Keratinocyte (primary cell): ENCODE measurements around the gene PLCG2. TPM values are rescaled to one million over a fixed set of nuclear protein-coding genes. Genes with fewer than 3 reads are reported as not detected.
A peak's percentile ranks its signal among the peaks of the same experiment; 100 is the strongest.

ENCODE experiments used
- DNase-seq: peaks from one replicate; pipeline ENCODE4 v3.0.0-alpha.2; 2011; ENCODE audit warnings: low read depth, missing footprints, low spot score
- FAIRE-seq: peaks from 2 replicates; lab custom pipeline; 2011; peaks lifted over from hg19 to GRCh38; lab: Jason Lieb, UNC
- H2AFZ ChIP-seq: 2 replicates; pipeline ENCODE4 v1.6.0; 2012; ENCODE audit warnings: low read length, control low read depth, inconsistent platforms; ENCODE audit not compliant: control insufficient read depth
- H3K27ac ChIP-seq: 2 replicates; pipeline ENCODE4 v1.5.1; 2011; ENCODE audit warnings: low read length; ENCODE audit not compliant: control insufficient read depth, insufficient read depth
- H3K27me3 ChIP-seq: 3 replicates; pipeline ENCODE4 v1.6.0; 2011; ENCODE audit warnings: low read length; ENCODE audit not compliant: control insufficient read depth, insufficient read depth; ENCODE audit errors: extremely low read depth
- H3K36me3 ChIP-seq, 2 experiments: 2 replicates in 1 of 2; 3 replicates in 1 of 2; pipeline ENCODE4 v1.5.1; 2011; ENCODE audit warnings: low read length in 2 of 2, mild to moderate bottlenecking in 1 of 2; ENCODE audit not compliant: control insufficient read depth in 2 of 2, insufficient read depth in 2 of 2; ENCODE audit errors: extremely low read depth in 1 of 2
- H3K4me1 ChIP-seq: 3 replicates; pipeline ENCODE4 v1.5.1; 2011; ENCODE audit warnings: low read length; ENCODE audit not compliant: control insufficient read depth, insufficient read depth; ENCODE audit errors: extremely low read depth
- H3K4me2 ChIP-seq: 3 replicates; pipeline ENCODE4 v1.6.0; 2011; ENCODE audit warnings: low read depth, low read length; ENCODE audit not compliant: control insufficient read depth, insufficient read depth; ENCODE audit errors: extremely low read depth
- H3K4me3 ChIP-seq, 3 experiments: fragments of 200-600 bp in 1 of 3; sonication (generic) in 1 of 3; 2 replicates in 2 of 3; 3 replicates in 1 of 3; pipeline ENCODE4 v1.5.1; 2011 to 2016; ENCODE audit warnings: low read length in 3 of 3, mild to moderate bottlenecking in 3 of 3, control low read depth in 2 of 3, inconsistent platforms in 1 of 3, low read depth in 1 of 3, mixed read lengths in 1 of 3, mixed run types in 1 of 3, moderate library complexity in 1 of 3; ENCODE audit not compliant: control insufficient read depth in 2 of 3, insufficient read depth in 2 of 3; ENCODE audit errors: extremely low read depth in 1 of 3
- H3K79me2 ChIP-seq: 2 replicates; pipeline ENCODE4 v1.6.0; 2012; ENCODE audit warnings: low read length; ENCODE audit not compliant: control insufficient read depth, insufficient read depth
- H3K9ac ChIP-seq: 3 replicates; pipeline ENCODE4 v1.6.0; 2011; ENCODE audit warnings: low read length; ENCODE audit not compliant: control insufficient read depth, insufficient read depth; ENCODE audit errors: extremely low read depth
- H3K9me1 ChIP-seq: 3 replicates; pipeline ENCODE4 v1.6.0; 2011; ENCODE audit warnings: low read length; ENCODE audit not compliant: control insufficient read depth, insufficient read depth; ENCODE audit errors: extremely low read depth
- H3K9me3 ChIP-seq: 2 replicates; pipeline ENCODE4 v1.5.1; 2012; ENCODE audit warnings: low read depth, low read length; ENCODE audit not compliant: control insufficient read depth
- H4K20me1 ChIP-seq: 3 replicates; pipeline ENCODE4 v1.6.0; 2011; ENCODE audit warnings: low read length; ENCODE audit not compliant: control insufficient read depth, insufficient read depth; ENCODE audit errors: extremely low read depth
- CTCF ChIP-seq, 3 experiments: IDR thresholded peaks in 1 of 3; conservative IDR thresholded peaks in 1 of 3; optimal IDR thresholded peaks in 1 of 3; 2 replicates in 2 of 3; 3 replicates in 1 of 3; pipeline versions ENCODE3 to v1.5.1; 2011; ENCODE audit warnings: low read length in 3 of 3, mild to moderate bottlenecking in 3 of 3, moderate library complexity in 2 of 3, control low read depth in 1 of 3, inconsistent platforms in 1 of 3; ENCODE audit not compliant: insufficient read depth in 2 of 3; ENCODE audit errors: extremely low read depth in 1 of 3
- EZH2 ChIP-seq: IDR thresholded peaks from one replicate; pipeline ENCODE4 v1.6.1; 2012; ENCODE audit warnings: inconsistent platforms, mild to moderate bottlenecking, low read length, moderate library complexity
- dilution Hi-C: fragments of 300-500 bp; cut with MboI; formaldehyde crosslinking; loops from one replicate; pipeline ENCODE4 v1.7.0; 2020; ENCODE audit warnings: low sequenced_read_pairs; ENCODE audit not compliant: extremely low pct_ligation_motif_present
- polyA plus RNA-seq, 5 experiments: library from polyadenylated mRNA; depleted of rRNA in 3 of 5; stranded (reverse) in 3 of 5; stranded (forward) in 1 of 5; unstranded in 1 of 5; fragments of >200 nt; gene quantifications; 1 replicate in 1 of 5; 2 replicates in 3 of 5; 3 replicates in 1 of 5; pipeline versions ENCODE4 v1.2.1 to v1.2.3, GENCODE V29; 2011 to 2012; ENCODE audit warnings: missing spikeins in 2 of 5, low read depth in 1 of 5, low replicate concordance in 1 of 5

The PLCG2 gene
- polyA plus RNA-seq, 1 donor (not counting 4 experiments of a cell fraction or from before 2014, with no cell fraction given) = 3.5 TPM

- FAIRE-seq = peak; percentile 60
- Histone ChIP-seq H3K27me3 (no peaks in the 10 kb centered on the region), H3K79me2 (no peaks in the 10 kb centered on the region), H3K36me3 (no peaks in the 10 kb centered on the region), H3K4me1 (peaks cover 12% of the 10 kb centered on the region), H3K4me3 (no peak overlapping the region), H3K9me3 (no peaks in the 10 kb centered on the region), H3K4me2 (peak overlapping the region; percentile 1), H3K9ac (no peak overlapping the region), H2AFZ (no peak overlapping the region), H3K27ac (no peak overlapping the region), H3K9me1 (no peaks in the 10 kb centered on the region), H4K20me1 (no peaks in the 10 kb centered on the region)
- peak; percentile 11 for DNase-seq
- TF ChIP-seq CTCF (optimal IDR thresholded peaks at IDR 0.05 in 1 of 3, IDR thresholded peaks at IDR 0.05 in 1 of 3, conservative IDR thresholded peaks at IDR 0.05 in 1 of 3; ENCODE audit: extremely low read depth in 1 of 3, insufficient read depth in 2 of 3, low read length in 3 of 3) (peak in 2 of 3 experiments; percentile 25 to 55), EZH2 (no peak)
- dilution Hi-C loops = no loop called here
These were observed 161.9 kb downstream of the PLCG2 start for GRCh38 chr16:81940781-81941560.

DNA sequence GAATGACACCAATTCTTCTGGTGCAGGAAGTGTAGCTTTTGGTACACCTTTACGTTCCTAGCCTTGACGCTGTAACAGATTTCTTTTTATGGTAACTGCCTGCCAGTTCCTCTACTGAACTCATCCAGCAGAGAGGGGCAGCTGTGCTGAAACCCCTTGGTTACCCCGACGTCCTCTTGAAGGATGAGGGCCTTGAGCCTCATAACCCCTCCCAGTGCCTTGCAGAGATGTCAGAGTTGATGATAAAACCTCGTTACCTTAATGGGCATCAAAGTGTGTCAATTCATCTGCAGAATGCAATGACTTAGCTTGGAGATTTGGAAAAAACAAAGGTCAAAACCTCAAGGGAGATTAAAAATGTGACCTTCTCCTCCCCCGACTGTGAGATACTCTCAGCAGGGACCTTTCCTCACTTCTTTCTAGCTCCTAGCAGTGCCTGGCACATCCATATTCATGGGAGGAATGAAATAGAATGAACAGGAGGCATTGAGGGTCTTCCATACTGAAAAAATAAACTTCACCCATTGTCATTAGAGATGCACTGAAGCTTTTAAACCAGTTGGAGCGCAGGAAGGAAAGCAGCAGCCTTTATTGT lies 163.0 kb downstream of the PLCG2 start:
- no peak overlapping the region for H2AFZ ChIP-seq
- no peaks in the 10 kb centered on the region for H3K36me3 ChIP-seq
- H3K27ac ChIP-seq = no peak overlapping the region
- FAIRE-seq (no peak), DNase-seq (no peak)
- H3K9me1 ChIP-seq = no peaks in the 10 kb centered on the region
- no peaks in the 10 kb centered on the region for H3K27me3 ChIP-seq
- TF ChIP-seq CTCF (optimal IDR thresholded peaks at IDR 0.05 in 1 of 3, IDR thresholded peaks at IDR 0.05 in 1 of 3, conservative IDR thresholded peaks at IDR 0.05 in 1 of 3; ENCODE audit: extremely low read depth in 1 of 3, insufficient read depth in 2 of 3, low read length in 3 of 3) (no peak), EZH2 (no peak)
- dilution Hi-C loops = no loop called here
- H3K4me3 ChIP-seq = no peak overlapping the region
- peaks cover 12% of the 10 kb centered on the region for H3K4me1 ChIP-seq
- no peak overlapping the region for H3K9ac ChIP-seq
- H3K79me2 ChIP-seq = no peaks in the 10 kb centered on the region
- no peak overlapping the region for H3K4me2 ChIP-seq
- no peaks in the 10 kb centered on the region for H4K20me1 ChIP-seq
- H3K9me3 ChIP-seq = no peaks in the 10 kb centered on the region
